HepG2 (cell line): ENCODE data around the gene SFPQ. TPM values are rescaled to one million over a fixed set of nuclear protein-coding genes. Genes with fewer than 3 reads are reported as not detected.

Source experiments
- ATAC-seq: fragments of 200-7000 bp; cut with Tn5 transposase; 3 replicates; pipeline ENCODE4 v1.9.1; 2020; ENCODE audit warnings: mild to moderate bottlenecking, moderate library complexity
- BruUV-seq: library from RNA; stranded (reverse); fragments of 400-500 nt; replicated peaks from 2 replicates; lab custom pipeline; 2021; lab: Mats Ljungman, UMichigan
- CTCF ChIA-PET: fragments of 300-600 bp; formaldehyde crosslinking; extraction: SDS; loops from one replicate; lab custom pipeline; 2021; ENCODE audit warnings: low total read pairs, inconsistent platforms, low intra/inter-chr PET ratio; lab: Yijun Ruan, JAX
- POLR2A ChIA-PET: fragments of 350-600 bp; sonication (Branson Sonifier 250); formaldehyde crosslinking; loops from one replicate; lab custom pipeline; 2020; ENCODE audit warnings: antibody characterized with exemption, inconsistent platforms; lab: Yijun Ruan, JAX
- DNase-seq: peaks from one replicate; pipeline ENCODE4 v3.0.0-alpha.2; 2015; ENCODE audit warnings: low spot score
- FAIRE-seq: peaks from 3 replicates; lab custom pipeline; 2011; peaks lifted over from hg19 to GRCh38; lab: Jason Lieb, UNC
- H2AFZ ChIP-seq: one replicate; pipeline ENCODE4 v1.6.1; 2011; ENCODE audit warnings: low read length, inconsistent platforms
- H3K27ac ChIP-seq: fragments of 300-600 bp; 3 replicates; pipeline ENCODE4 v1.8.0; 2011; ENCODE audit warnings: mixed run types, mild to moderate bottlenecking, mixed read lengths, low read length, inconsistent platforms; ENCODE audit not compliant: insufficient read depth; ENCODE audit errors: extremely low read length
- H3K27me3 ChIP-seq, 2 experiments: fragments of 200-600 bp in 1 of 2; 2 replicates in 1 of 2; 3 replicates in 1 of 2; pipeline versions ENCODE4 v1.6.0 to v1.8.0; 2011; ENCODE audit warnings: low read length in 2 of 2, mild to moderate bottlenecking in 2 of 2, moderate library complexity in 2 of 2, inconsistent platforms in 1 of 2; ENCODE audit not compliant: insufficient read depth in 2 of 2, control insufficient read depth in 1 of 2
- H3K36me3 ChIP-seq, 2 experiments: fragments of 200-600 bp in 1 of 2; replicated peaks in 1 of 2; 2 replicates in 1 of 2; 3 replicates in 1 of 2; pipeline versions ENCODE4 v1.5.1 to v1.8.0; 2011; ENCODE audit warnings: low read length in 2 of 2, inconsistent platforms in 1 of 2; ENCODE audit not compliant: insufficient read depth in 2 of 2, control insufficient read depth in 1 of 2
- H3K4me1 ChIP-seq: 2 replicates; pipeline ENCODE4 v1.5.1; 2012; ENCODE audit warnings: low read length, inconsistent platforms; ENCODE audit not compliant: insufficient read depth
- H3K4me2 ChIP-seq: 2 replicates; pipeline ENCODE4 v1.6.0; 2011; ENCODE audit warnings: low read depth, low read length, inconsistent platforms
- H3K4me3 ChIP-seq, 3 experiments: fragments of 200-600 bp in 1 of 3; sonication (generic), shearing (Covaris generic) in 1 of 3; replicated peaks in 1 of 3; 2 replicates each; pipeline ENCODE4 v1.5.1; 2011 to 2016; ENCODE audit warnings: low read length in 3 of 3, inconsistent platforms in 2 of 3, low read depth in 2 of 3, mild to moderate bottlenecking in 2 of 3, control low read depth in 1 of 3, mixed read lengths in 1 of 3; ENCODE audit not compliant: insufficient read depth in 1 of 3
- H3K79me2 ChIP-seq: one replicate; pipeline ENCODE4 v1.6.1; 2011; ENCODE audit warnings: low read length, inconsistent platforms; ENCODE audit not compliant: insufficient read depth
- H3K9ac ChIP-seq: 2 replicates; pipeline ENCODE4 v1.6.0; 2011; ENCODE audit warnings: mild to moderate bottlenecking, low read depth, low read length, inconsistent platforms; ENCODE audit not compliant: insufficient read depth
- H3K9me3 ChIP-seq: 2 replicates; pipeline ENCODE4 v1.5.1; 2012; ENCODE audit warnings: mild to moderate bottlenecking, low read length
- H4K20me1 ChIP-seq: 2 replicates; pipeline ENCODE4 v1.6.0; 2011; ENCODE audit warnings: inconsistent platforms, mild to moderate bottlenecking, low read length, moderate library complexity; ENCODE audit not compliant: insufficient read depth
- AGO1 ChIP-seq: fragments of 200-400 bp; formaldehyde crosslinking; IDR thresholded peaks from 2 replicates; pipeline ENCODE4 v1.6.1; 2017; ENCODE audit warnings: mild to moderate bottlenecking, low read depth, low read length, moderate library complexity; ENCODE audit not compliant: poor library complexity, severe bottlenecking
- DDIT3 ChIP-seq: sonication (generic); formaldehyde crosslinking; IDR thresholded peaks from 2 replicates; pipeline ENCODE4 v1.4.0; 2020; ENCODE audit warnings: mild to moderate bottlenecking, missing genetic modification reagents
- IKZF5 ChIP-seq: IDR thresholded peaks from 2 replicates; pipeline ENCODE4 v1.6.1; 2018; ENCODE audit warnings: missing genetic modification reagents, mild to moderate bottlenecking, missing compliant biosample characterization
- MEIS2 ChIP-seq: sonication (generic); formaldehyde crosslinking; IDR thresholded peaks from 2 replicates; pipeline ENCODE4 v1.9.0; 2021; ENCODE audit warnings: mild to moderate bottlenecking, missing genetic modification reagents
- MLXIP ChIP-seq: sonication (generic); formaldehyde crosslinking; IDR thresholded peaks from 2 replicates; pipeline ENCODE4 v1.9.0; 2021; ENCODE audit warnings: missing genetic modification reagents, borderline replicate concordance
- RBAK ChIP-seq: sonication (generic); formaldehyde crosslinking; IDR thresholded peaks from 2 replicates; pipeline ENCODE4 v1.5.1; 2020; ENCODE audit warnings: mild to moderate bottlenecking, missing genetic modification reagents
- ZNF512B ChIP-seq: sonication (generic); formaldehyde crosslinking; IDR thresholded peaks from 2 replicates; pipeline ENCODE4 v1.5.1; 2020; ENCODE audit warnings: missing genetic modification reagents, mild to moderate bottlenecking, borderline replicate concordance
- WGBS: methylation state at CpG from one replicate; pipeline ENCODE4 v1.1.6; 2017; ENCODE audit warnings: low lambda C conversion rate; 5-methylcytosine and 5-hydroxymethylcytosine counted together
- in situ Hi-C: cut with HindIII; loops from 2 replicates; pipeline ENCODE4 v1.10.0; 2017; ENCODE audit warnings: low pct_unique_long_range_greater_than_20kb; ENCODE audit not compliant: extremely low pct_ligation_motif_present
- intact Hi-C: fragments of 100-400 bp; cut with micrococcal nuclease; formaldehyde crosslinking; loops from one replicate; pipeline ENCODE4 v1.10.0; 2022; ENCODE audit not compliant: unreplicated experiment
- polyA plus RNA-seq, 8 experiments: library from polyadenylated mRNA; depleted of rRNA in 3 of 8; stranded (reverse) in 7 of 8; unstranded in 1 of 8; fragments of >200 nt; fragmentation: Illumina TruSeq in 4 of 8; extraction: Trizol in 4 of 8; gene quantifications; 2 replicates each; pipeline versions ENCODE4 v1.2.1 to v1.2.3, GENCODE V29; 2011 to 2016; ENCODE audit warnings: low read depth in 4 of 8, missing spikeins in 1 of 8, mixed read lengths in 1 of 8; ENCODE audit not compliant: insufficient read depth in 1 of 8
- total RNA-seq, 5 experiments: library from RNA; depleted of rRNA; stranded (reverse); fragments of >200 nt; fragmentation: Illumina TruSeq; extraction: Trizol; gene quantifications; 2 replicates each; pipeline ENCODE4 v1.2.3, GENCODE V29; 2016; ENCODE audit warnings: low read depth in 1 of 5
- TF ChIP-seq, protein P1 (sequence below): sonication (generic); formaldehyde crosslinking; IDR thresholded peaks from 2 replicates; pipeline ENCODE4 v1.5.0; 2020; ENCODE audit warnings: missing genetic modification reagents

The SFPQ gene
- total and polyA plus RNA-seq, 2 of the 13 experiments (the other 11 are each of a cell fraction or from before 2014, with no cell fraction given): 101 to 292 TPM

DNA sequence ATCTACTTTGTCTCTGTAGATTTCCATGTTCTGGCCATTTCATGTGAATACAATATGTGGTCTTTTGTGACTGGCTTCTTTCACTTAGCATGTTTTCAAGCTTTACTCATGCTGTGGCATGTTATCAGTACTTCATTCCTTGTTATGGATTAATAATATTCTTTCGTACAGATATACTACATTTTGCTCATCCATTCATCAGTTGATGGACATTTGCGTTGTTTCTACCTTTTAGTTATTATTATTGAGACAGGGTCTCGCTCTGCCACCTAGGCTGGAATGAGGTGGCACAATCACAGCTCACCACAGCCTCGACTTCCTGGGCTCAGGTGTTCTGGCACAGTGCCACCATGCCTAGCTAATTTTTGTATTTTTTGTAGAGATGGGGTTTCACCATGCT lies 21.4 kb downstream of the SFPQ start:
- peaks cover 10% of the 10 kb centered on the region; the same call in 1 of the 2 replicates for H3K4me1 ChIP-seq
- TF ChIP-seq IKZF5 (CRISPR knock-in tag) (no peak), ZNF512B (CRISPR knock-in tag) (no peak), RBAK (CRISPR knock-in tag) (no peak), MLXIP (no peak), DDIT3 (CRISPR knock-in tag) (no peak), AGO1 (no peak), MEIS2 (CRISPR knock-in tag) (no peak)
- TF ChIP-seq, protein P1, sequence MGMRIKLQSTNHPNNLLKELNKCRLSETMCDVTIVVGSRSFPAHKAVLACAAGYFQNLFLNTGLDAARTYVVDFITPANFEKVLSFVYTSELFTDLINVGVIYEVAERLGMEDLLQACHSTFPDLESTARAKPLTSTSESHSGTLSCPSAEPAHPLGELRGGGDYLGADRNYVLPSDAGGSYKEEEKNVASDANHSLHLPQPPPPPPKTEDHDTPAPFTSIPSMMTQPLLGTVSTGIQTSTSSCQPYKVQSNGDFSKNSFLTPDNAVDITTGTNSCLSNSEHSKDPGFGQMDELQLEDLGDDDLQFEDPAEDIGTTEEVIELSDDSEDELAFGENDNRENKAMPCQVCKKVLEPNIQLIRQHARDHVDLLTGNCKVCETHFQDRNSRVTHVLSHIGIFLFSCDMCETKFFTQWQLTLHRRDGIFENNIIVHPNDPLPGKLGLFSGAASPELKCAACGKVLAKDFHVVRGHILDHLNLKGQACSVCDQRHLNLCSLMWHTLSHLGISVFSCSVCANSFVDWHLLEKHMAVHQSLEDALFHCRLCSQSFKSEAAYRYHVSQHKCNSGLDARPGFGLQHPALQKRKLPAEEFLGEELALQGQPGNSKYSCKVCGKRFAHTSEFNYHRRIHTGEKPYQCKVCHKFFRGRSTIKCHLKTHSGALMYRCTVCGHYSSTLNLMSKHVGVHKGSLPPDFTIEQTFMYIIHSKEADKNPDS (CRISPR knock-in tag): no peak

More for the DNA sequence above, 21.4 kb downstream of the SFPQ start:
- H4K20me1 ChIP-seq: peaks cover 21% of the 10 kb centered on the region
- H3K4me2 ChIP-seq: no peak overlapping the region; the same call in 1 of the 2 replicates
- no peaks in the 10 kb centered on the region for H3K9me3 ChIP-seq
- FAIRE-seq (no peak), ATAC-seq (no peak; the same call in 2 of the 3 replicates), DNase-seq (no peak)
- no peaks in the 10 kb centered on the region for H3K27me3 ChIP-seq
- H2AFZ ChIP-seq: no peak overlapping the region
- H3K9ac ChIP-seq: no peak overlapping the region
- CTCF ChIA-PET: no interaction called here
- no peak overlapping the region for H3K27ac ChIP-seq
- in situ Hi-C loops: no loop called here
- H3K4me3 ChIP-seq: no peak overlapping the region
- no TSS peak for BruUV-seq
- intact Hi-C loops: no loop called here
- no peaks in the 10 kb centered on the region for H3K79me2 ChIP-seq
- 60% methylated on average over 4 of the region's 4 CpGs for WGBS
- POLR2A ChIA-PET: interaction anchor here (1.2 to 1.3 kb wide), 2 partner anchors 125 to 319 kb away, joined by 3 to 4 read pairs; no protein-coding TSS in a partner anchor
- H3K36me3 ChIP-seq: peaks cover 0 to 12% of the 10 kb centered on the region in 2 experiments; a peak in 3 of 5 replicates
